Astrocyte of the cerebellum (primary cell): Measurements from ENCODE around the gene DYNC1H1.
"Not testable (repeated sequence)": the region's sequence is repeated elsewhere in the genome, so short reads cannot be mapped to it uniquely, and the experiment has no call there.

ENCODE experiments used
- DNase-seq: peaks from one replicate; pipeline ENCODE4 v3.0.0-alpha.2; 2011; ENCODE audit warnings: low read depth
- H3K4me3 ChIP-seq: 2 replicates; pipeline ENCODE4 v1.5.1; 2011; ENCODE audit warnings: mild to moderate bottlenecking, low read depth, low read length, moderate library complexity
- in situ Hi-C: cut with HindIII; loops from 2 replicates; pipeline ENCODE4 v1.10.0; 2017; ENCODE audit warnings: low sequenced_read_pairs
- TF ChIP-seq, protein P1 (sequence below): IDR thresholded peaks from 2 replicates; pipeline ENCODE4 v1.5.1; 2012; ENCODE audit warnings: low read length, low read depth, moderate library complexity, mild to moderate bottlenecking; ENCODE audit errors: missing control alignments

Gene DYNC1H1

DNA sequence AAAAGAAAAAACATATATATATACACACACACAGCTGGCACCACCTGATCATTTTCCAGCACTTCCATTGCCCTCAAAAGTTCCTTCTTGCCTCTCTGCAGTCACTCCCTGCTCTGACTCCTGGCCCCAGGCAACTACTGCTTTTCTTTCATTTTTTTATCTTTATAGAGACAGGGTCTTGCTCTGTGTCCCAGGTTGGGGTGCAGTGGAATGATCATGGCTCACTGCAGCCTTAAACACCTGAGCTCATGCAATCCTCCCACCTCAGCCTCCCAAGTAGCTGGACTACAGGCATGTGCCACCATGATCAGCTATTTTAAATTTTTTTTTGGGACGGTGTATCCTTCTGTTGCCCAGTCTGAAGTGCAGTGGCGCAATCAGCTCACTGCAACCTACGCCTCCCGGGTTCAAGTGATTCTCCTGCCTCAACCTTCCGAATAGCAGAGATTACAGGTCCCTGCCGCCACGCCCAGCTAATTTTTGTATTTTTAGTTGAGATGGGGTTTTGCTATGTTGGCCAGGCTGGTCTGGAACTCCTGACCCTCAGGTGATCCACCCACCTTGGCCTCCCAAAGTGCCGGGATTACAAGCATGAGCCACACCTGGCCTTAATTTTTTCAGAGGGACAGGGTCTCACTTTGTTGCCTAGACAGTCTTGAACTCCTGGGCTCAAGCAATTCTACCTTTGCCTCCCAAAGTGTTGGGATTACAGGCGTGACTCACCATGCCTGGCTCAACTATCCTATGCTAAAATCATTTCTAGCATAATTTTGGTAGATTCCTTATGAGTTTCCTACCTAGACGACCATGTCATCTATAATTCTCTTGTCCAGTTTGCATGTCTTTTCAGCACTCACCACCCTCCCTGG, 114.7 kb downstream of the DYNC1H1 start:
- TF ChIP-seq, protein P1, sequence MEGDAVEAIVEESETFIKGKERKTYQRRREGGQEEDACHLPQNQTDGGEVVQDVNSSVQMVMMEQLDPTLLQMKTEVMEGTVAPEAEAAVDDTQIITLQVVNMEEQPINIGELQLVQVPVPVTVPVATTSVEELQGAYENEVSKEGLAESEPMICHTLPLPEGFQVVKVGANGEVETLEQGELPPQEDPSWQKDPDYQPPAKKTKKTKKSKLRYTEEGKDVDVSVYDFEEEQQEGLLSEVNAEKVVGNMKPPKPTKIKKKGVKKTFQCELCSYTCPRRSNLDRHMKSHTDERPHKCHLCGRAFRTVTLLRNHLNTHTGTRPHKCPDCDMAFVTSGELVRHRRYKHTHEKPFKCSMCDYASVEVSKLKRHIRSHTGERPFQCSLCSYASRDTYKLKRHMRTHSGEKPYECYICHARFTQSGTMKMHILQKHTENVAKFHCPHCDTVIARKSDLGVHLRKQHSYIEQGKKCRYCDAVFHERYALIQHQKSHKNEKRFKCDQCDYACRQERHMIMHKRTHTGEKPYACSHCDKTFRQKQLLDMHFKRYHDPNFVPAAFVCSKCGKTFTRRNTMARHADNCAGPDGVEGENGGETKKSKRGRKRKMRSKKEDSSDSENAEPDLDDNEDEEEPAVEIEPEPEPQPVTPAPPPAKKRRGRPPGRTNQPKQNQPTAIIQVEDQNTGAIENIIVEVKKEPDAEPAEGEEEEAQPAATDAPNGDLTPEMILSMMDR = no peak

DNA sequence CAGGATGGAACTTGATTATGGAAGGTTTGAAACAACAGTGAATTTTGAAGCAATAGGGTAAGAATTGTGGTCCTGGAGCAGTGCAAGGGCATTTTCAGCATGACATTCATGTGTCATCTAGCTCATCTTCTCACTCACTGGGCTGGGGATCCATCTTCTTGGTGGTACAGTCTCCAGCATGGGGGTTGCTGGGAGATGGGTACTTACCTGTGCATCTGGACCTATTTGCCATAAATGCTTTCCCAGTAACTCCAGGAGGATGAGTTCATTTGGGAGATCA, 115.3 kb downstream of the DYNC1H1 start:
- H3K4me3 ChIP-seq = no peak overlapping the region
- in situ Hi-C loops = loop anchor here (25.0 kb wide), 1 partner anchor 233 kb away; the partner anchor contains the start of genes MOK and ZNF839
- DNase-seq = no peak
- TF ChIP-seq, protein P1 = no peak

More for the DNA sequence above, 114.7 kb downstream of the DYNC1H1 start:
- H3K4me3 ChIP-seq = no peak overlapping the region
- in situ Hi-C loops = loop anchor here (25.0 kb wide), 1 partner anchor 233 kb away; the partner anchor contains the start of genes MOK and ZNF839
- no peak for DNase-seq

DNA sequence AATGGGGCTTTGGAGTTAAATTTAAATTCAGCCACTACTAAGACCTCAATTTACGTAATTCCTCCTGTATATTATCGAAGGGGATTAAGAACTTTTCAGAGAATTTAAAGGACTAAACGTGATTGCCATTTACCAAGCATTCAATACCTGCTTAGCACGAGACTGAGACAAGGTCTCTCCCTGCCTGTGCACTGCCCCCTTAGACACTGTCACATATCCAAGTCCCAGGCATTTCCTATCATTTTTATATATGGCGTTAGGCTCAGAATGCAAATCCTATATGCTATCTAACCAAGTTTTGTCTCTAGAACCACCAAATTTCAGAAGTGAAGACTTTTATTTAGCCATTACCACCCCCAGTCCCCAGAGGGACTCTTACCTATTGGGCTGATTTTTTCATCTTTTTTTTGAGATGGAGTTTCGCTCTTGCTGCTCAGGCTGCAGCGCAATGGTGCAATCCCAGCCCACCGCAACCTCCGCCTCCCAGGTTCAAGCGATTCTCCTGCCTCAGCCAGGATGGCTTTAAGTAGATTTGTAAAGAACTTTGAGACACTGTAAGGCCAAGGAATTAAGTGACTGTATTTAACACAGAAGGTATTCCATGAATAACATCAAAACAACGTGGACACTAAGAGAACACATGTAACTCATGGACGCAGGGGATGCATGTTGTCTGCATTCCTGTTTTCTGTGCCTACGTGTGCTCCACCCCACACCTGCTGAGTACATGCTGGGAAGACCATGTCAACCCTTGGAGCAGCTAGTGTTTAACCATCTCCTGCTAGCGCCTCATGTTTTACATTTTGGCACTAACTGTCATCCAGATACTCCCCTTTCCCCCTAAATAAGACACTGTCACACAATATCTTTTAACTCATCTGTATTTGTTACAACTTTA, 116.1 kb downstream of the DYNC1H1 start:
- TF ChIP-seq, protein P1 = no peak
- DNase-seq = no peak
- in situ Hi-C loops = loop anchor here (25.0 kb wide), 1 partner anchor 232 kb away; the partner anchor contains the start of genes MOK and ZNF839
- H3K4me3 ChIP-seq = no peak overlapping the region

DNA sequence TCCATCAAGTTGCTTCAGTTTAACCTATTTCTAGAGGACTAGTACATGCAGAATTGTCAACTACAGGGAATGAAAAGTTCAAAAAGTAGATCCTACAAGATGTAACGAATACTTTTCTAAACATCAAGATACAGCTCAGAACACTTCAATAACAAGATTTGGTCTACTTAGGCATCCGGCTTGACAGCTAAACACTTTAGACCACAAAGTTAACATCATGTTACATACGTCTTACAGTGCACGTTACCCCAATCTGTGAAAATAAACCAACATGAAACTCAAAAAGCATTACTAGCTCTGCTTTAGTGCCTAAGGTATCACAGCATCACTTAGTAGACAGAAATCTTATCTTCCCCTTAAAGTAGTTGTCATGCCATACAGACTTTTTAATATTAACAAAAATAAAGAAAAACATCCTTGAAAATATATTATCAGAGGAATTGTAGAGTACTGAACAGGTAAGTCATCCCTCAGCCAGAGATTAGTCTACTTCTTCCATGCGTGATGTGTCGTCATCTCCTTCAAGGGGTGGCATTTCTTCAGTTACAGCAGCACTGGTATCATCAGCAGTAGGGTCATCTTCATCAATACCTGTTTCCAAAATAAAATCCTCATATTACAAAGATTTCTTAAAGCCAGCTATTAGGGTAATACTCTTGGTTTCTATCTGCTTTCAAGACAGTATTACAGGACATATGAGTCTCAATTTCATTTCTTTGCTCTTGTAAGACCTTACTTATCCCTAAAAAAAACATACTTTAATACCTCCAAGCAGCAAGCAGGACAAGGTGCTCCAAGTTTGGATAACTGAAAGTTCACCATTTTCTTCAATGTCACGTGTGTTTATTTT, 117.1 kb downstream of the DYNC1H1 start:
- TF ChIP-seq, protein P1 = no peak
- no peak for DNase-seq
- no peak overlapping the region for H3K4me3 ChIP-seq
- in situ Hi-C loops = loop anchor here (25.0 kb wide), 1 partner anchor 231 kb away; the partner anchor contains the start of genes MOK and ZNF839

DNA sequence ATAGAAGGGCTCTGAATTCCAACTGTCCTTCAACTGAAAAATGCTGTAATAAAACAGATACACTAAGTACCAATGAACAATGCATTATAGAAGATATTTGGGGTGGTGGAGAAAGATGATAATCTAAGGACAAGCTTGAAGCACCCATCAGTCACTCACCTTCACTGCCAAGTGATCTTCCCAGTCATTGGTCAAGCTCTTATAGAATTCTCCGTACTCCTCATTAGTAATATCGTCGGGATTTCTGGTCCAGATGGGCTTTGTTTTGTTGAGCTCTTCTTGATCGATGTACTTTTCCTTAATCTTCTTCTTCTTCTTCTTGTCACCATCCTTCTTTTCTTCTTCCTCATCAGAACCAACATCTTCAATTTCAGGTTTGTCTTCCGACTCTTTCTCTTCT, 120.1 kb downstream of the DYNC1H1 start:
- in situ Hi-C loops = loop anchor here (25.0 kb wide), 1 partner anchor 228 kb away; the partner anchor contains the start of genes MOK and ZNF839
- H3K4me3 ChIP-seq, DNase-seq: not testable (repeated sequence)

DNA sequence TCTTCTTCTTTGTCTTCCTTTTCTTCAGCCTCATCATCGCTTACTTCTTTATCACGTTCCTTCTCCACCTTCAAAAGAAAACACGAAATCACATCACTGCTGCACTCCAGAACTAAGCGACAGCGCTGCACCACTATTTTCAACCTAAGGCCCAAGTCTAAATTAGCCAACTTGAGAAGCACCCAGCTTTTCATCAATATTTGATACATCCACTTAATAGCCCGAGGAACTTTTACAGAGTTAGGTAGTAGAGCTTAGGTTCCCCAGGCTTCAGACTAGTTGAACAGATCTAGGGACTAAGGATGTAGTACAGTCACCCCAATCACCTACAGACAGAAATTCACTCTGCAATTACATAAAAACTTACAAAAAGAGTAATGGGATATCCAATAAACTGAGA, 120.6 kb downstream of the DYNC1H1 start:
- TF ChIP-seq, protein P1 = no peak

More for the DNA sequence above, 120.6 kb downstream of the DYNC1H1 start:
- peak overlapping the region; percentile 73 for H3K4me3 ChIP-seq
- in situ Hi-C loops = loop anchor here (25.0 kb wide), 1 partner anchor 227 kb away; the partner anchor contains the start of genes MOK and ZNF839
- no peak for DNase-seq
